ENCODE results near the gene DPF3.
A peak's percentile ranks its signal among the peaks of the same experiment; 100 is the strongest.

Gene DPF3

DNA sequence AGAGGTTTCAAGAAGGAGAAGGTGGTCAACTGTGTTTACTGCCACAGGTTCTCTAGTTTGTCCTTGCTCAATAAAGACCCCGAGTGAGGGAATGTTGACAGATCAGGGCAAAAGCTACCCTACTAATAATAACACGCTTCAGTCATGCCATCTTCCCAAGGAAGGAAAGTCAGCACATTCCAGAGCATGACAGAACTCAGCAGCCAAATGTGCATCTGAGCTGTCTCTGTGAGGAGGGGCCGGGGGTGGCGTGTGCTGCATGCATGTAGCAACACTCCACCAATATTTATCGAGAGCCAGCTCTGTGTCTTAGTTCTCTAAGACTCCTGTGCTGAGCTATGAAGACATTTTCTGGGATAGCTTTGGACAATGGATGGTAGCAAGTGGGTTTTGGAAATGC is 260.4 kb downstream of the DPF3 start:
- TF ChIP-seq CTCF (IDR thresholded peaks at IDR 0.05; ENCODE audit: insufficient read depth, low read depth, low read length, missing control alignments): no peak
- peak; percentile 64 for DNase-seq (ENCODE audit: low read depth)
- no peak overlapping the region for H3K4me3 ChIP-seq (ENCODE audit: low read length)

- DNase-seq (ENCODE audit: low read depth): no peak
- TF ChIP-seq CTCF (IDR thresholded peaks at IDR 0.05; ENCODE audit: insufficient read depth, low read depth, low read length, missing control alignments): no peak
- no peak overlapping the region for H3K4me3 ChIP-seq (ENCODE audit: low read length)
Observed at GRCh38 chr14:72632727-72633126, 261.2 kb downstream of the DPF3 start.

DNA sequence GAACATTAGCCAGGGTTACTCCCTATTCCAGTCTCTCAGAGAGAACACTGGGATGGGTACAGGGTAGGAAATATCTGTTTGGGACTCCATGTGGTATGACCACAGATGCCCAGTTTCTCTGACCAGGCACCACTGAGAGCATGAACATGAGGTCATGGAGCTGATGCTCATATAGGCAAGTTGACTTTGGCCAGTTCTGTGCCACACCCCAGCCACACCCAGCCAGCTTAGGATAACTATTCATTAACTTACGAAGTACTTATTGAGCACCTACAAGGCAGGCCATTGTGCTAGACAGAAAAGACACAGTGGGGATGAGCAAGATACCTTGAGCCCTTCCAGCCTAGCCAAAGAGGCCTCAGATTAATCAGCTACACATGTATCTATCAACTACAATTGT is 262.5 kb downstream of the DPF3 start:
- DNase-seq (ENCODE audit: low read depth): no peak
- no peak overlapping the region for H3K4me3 ChIP-seq (ENCODE audit: low read length)
- no peak for TF ChIP-seq CTCF (IDR thresholded peaks at IDR 0.05; ENCODE audit: insufficient read depth, low read depth, low read length, missing control alignments)

DNA sequence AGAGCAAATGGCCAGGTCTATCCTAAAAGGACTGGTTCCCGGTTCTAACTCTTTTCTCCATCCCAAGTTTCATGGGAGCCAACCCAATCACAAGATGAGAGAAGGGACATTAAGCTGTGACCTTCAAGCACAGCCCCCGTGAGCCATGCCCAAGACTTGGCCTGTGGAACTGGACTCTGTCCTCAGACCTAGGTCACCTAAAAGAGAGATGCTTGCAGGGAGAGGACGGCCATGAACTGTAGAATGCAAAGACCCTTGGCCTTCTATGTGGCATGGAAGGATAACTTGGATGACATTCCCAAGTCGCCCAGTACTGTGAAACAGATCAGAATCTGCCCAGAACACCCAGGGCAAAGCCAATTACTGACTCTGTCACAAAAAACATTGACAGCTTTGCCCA is 263.5 kb downstream of the DPF3 start:
- H3K4me3 ChIP-seq (ENCODE audit: low read length): no peak overlapping the region
- no peak for TF ChIP-seq CTCF (IDR thresholded peaks at IDR 0.05; ENCODE audit: insufficient read depth, low read depth, low read length, missing control alignments)
- no peak for DNase-seq (ENCODE audit: low read depth)

- TF ChIP-seq CTCF (IDR thresholded peaks at IDR 0.05; ENCODE audit: insufficient read depth, low read depth, low read length, missing control alignments): no peak
- DNase-seq (ENCODE audit: low read depth): no peak
- no peak overlapping the region for H3K4me3 ChIP-seq (ENCODE audit: low read length)
Observed at GRCh38 chr14:72629534-72629933, 264.4 kb downstream of the DPF3 start.

DNA sequence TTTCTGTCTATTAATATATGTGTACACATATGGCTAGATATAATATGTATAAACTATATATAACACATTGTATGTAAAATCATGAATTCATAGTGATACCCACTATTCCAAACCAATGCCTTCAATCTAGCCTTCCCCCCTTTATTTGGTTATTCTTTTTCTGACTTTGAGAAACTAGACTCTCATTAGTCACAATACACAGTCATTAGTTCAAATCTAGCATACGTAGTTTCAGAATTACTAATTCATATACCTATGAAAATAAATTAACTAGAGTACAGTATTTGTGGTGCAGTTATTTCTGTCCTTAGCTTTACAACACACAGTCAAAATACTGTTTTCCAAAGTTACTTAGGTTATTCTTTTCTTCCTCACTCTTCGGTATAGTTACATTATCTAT is 268.2 kb downstream of the DPF3 start:
- DNase-seq (ENCODE audit: low read depth): no peak
- no peak overlapping the region for H3K4me3 ChIP-seq (ENCODE audit: low read length)
- no peak for TF ChIP-seq CTCF (IDR thresholded peaks at IDR 0.05; ENCODE audit: insufficient read depth, low read depth, low read length, missing control alignments)

DNA sequence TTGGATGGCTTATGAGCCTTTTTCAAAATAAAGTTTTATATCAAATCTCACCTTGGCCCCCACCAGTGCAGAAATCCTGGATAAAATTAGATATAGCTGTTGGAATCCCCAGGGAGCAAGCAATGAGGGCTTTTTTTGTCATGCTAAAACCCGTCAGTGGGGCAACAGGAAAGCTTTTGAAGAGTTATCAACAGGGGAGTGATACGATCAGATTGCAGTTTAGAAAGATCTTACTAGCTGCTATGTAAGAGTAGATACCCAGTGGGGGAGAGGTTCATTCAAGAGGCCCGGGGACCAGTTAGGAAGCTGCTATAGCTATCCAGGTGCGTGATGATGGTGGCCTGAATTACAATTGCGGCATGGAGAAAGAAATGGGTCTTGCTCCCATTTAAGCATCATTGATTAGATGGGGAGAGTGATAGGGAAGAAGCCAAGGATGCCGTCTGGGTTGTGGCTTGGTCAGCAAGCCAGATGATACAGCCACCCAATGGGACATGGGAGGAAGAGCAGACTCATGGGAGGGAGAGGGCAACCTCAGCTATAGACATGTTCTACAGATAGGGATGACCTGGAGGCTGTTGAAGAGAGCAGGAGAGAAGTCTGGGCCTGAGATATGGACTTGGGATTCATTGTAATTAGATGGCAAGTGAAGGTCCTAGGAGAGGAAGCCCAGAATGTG is 272.4 kb downstream of the DPF3 start:
- no peak overlapping the region for H3K4me3 ChIP-seq (ENCODE audit: low read length)
- no peak for DNase-seq (ENCODE audit: low read depth)
- no peak for TF ChIP-seq CTCF (IDR thresholded peaks at IDR 0.05; ENCODE audit: insufficient read depth, low read depth, low read length, missing control alignments)
